ENCODE results near the gene ZBTB20.
"Not testable (repeated sequence)": the region's sequence is repeated elsewhere in the genome, so short reads cannot be mapped to it uniquely, and the experiment has no call there.

Gene ZBTB20

GRCh38 chr3:115147329-115148141, 447 bp upstream of the ZBTB20 start:
- peak; percentile 94 for DNase-seq (ENCODE audit: low spot score)

- peak; percentile 64 for DNase-seq (ENCODE audit: low spot score)
Measured at GRCh38 chr3:115146032-115146417, 1.1 kb downstream of the ZBTB20 start.

- no peak for DNase-seq (ENCODE audit: low spot score)
Measured at GRCh38 chr3:115141033-115141757, 5.9 kb downstream of the ZBTB20 start.

- DNase-seq (ENCODE audit: low spot score): no peak
Measured at GRCh38 chr3:115139072-115139471, 8.0 kb downstream of the ZBTB20 start.

- DNase-seq (ENCODE audit: low spot score): no peak
Measured at GRCh38 chr3:115134648-115135347, 12.3 kb downstream of the ZBTB20 start.

- DNase-seq (ENCODE audit: low spot score): no peak
Measured at GRCh38 chr3:115127208-115127607, 19.9 kb downstream of the ZBTB20 start.

- DNase-seq (ENCODE audit: low spot score): no peak
Measured at GRCh38 chr3:115120597-115120996, 26.5 kb downstream of the ZBTB20 start.

- no peak for DNase-seq (ENCODE audit: low spot score)
Measured at GRCh38 chr3:115113367-115113766, 33.7 kb downstream of the ZBTB20 start.

GRCh38 chr3:115111632-115112031, 35.5 kb downstream of the ZBTB20 start:
- DNase-seq (ENCODE audit: low spot score): no peak

- no peak for DNase-seq (ENCODE audit: low spot score)
Measured at GRCh38 chr3:115110830-115111229, 36.3 kb downstream of the ZBTB20 start.

GRCh38 chr3:115110066-115110465, 37.0 kb downstream of the ZBTB20 start:
- DNase-seq (ENCODE audit: low spot score): not testable (repeated sequence)

- peak; percentile 64 for DNase-seq (ENCODE audit: low spot score)
Measured at GRCh38 chr3:115108614-115109013, 38.5 kb downstream of the ZBTB20 start.

GRCh38 chr3:115102046-115102445, 45.0 kb downstream of the ZBTB20 start:
- no peak for DNase-seq (ENCODE audit: low spot score)

GRCh38 chr3:115100806-115101205, 46.3 kb downstream of the ZBTB20 start:
- no peak for DNase-seq (ENCODE audit: low spot score)

GRCh38 chr3:115099986-115100571, 47.0 kb downstream of the ZBTB20 start:
- DNase-seq (ENCODE audit: low spot score): no peak

GRCh38 chr3:115099134-115099985, 47.7 kb downstream of the ZBTB20 start:
- no peak for DNase-seq (ENCODE audit: low spot score)

- DNase-seq (ENCODE audit: low spot score): no peak
Measured at GRCh38 chr3:115098354-115099073, 48.6 kb downstream of the ZBTB20 start.

- no peak for DNase-seq (ENCODE audit: low spot score)
Measured at GRCh38 chr3:115095236-115095635, 51.9 kb downstream of the ZBTB20 start.

GRCh38 chr3:115092220-115092791, 54.8 kb downstream of the ZBTB20 start:
- peak; percentile 81 for DNase-seq (ENCODE audit: low spot score)

- no peak for DNase-seq (ENCODE audit: low spot score)
Measured at GRCh38 chr3:115090712-115091111, 56.4 kb downstream of the ZBTB20 start.
